ENCODE results near the gene KRTAP10-6.

The KRTAP10-6 gene

DNA sequence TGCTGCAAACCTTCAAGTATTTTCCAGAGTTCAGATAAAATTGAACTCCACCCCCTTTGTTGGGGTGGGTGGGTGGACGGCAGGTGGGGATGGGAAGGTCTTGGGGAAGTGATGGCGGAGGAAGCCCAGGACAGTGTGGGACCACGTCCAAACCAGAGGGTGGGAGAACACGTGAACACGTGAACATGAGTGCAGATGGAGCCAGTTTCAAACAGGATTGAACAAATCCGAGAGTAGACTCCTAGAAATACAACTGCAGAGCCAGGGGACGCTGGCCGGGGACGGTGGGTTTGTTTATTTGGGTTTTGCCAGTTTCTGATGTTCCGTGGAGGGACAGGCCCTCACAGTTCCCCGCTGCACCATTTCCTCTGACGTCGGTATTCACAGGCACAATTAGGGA, 43.9 kb downstream of the KRTAP10-6 start:
- H3K27me3 ChIP-seq (ENCODE audit: insufficient read depth, low read length) = no peaks in the 10 kb centered on the region
- H3K9me3 ChIP-seq (ENCODE audit: insufficient read depth, low read depth, low read length) = peaks cover 10% of the 10 kb centered on the region; the same call in 1 of the 2 replicates
- H3K4me1 ChIP-seq (ENCODE audit: insufficient read depth, low read length) = peaks cover 13% of the 10 kb centered on the region; the same call in 1 of the 2 replicates
- no peak overlapping the region for H3K4me3 ChIP-seq (ENCODE audit: low read length)
- peak overlapping the region; percentile 41 for H3K27ac ChIP-seq (ENCODE audit: low read length)
- H3K9ac ChIP-seq (ENCODE audit: low read depth, low read length) = peak overlapping the region; percentile 74; the same call in 1 of the 2 replicates
- H3K36me3 ChIP-seq (ENCODE audit: insufficient read depth, low read depth, low read length) = no peaks in the 10 kb centered on the region

GRCh38 chr21:44547656-44548331, 44.5 kb downstream of the KRTAP10-6 start:
- Histone ChIP-seq H3K9me3 (ENCODE audit: insufficient read depth, low read depth, low read length) (peaks cover 14% of the 10 kb centered on the region; the same call in 1 of the 2 replicates), H3K4me3 (ENCODE audit: low read length) (no peak overlapping the region), H3K36me3 (ENCODE audit: insufficient read depth, low read depth, low read length) (no peaks in the 10 kb centered on the region), H3K4me1 (ENCODE audit: insufficient read depth, low read length) (peaks cover 13% of the 10 kb centered on the region; the same call in 1 of the 2 replicates), H3K27me3 (ENCODE audit: insufficient read depth, low read length) (no peaks in the 10 kb centered on the region), H3K27ac (ENCODE audit: low read length) (no peak overlapping the region), H3K9ac (ENCODE audit: low read depth, low read length) (peak overlapping the region; percentile 22; the same call in 1 of the 2 replicates)

DNA sequence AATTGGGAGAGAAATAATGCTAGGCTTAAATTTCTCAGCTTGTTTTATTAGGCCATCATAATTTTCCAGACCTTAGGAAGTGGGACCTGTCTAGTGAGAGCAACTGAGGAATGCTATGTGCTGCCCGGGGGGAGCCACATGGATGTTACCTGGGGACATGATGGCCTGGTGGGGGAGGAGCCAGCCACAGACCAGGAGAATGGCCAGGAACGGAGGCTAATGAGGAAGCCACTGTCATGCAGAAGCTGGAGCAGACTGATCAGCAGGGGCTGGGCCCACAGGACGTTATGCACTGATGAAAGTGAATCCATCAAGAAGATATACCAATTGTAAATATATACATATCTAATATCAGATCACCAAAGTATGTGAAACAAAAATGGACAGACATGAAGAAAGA, 47.7 kb downstream of the KRTAP10-6 start:
- Histone ChIP-seq H3K9ac (ENCODE audit: low read depth, low read length) (no peak overlapping the region), H3K36me3 (ENCODE audit: insufficient read depth, low read depth, low read length) (no peaks in the 10 kb centered on the region), H3K4me3 (ENCODE audit: low read length) (no peak overlapping the region), H3K27me3 (ENCODE audit: insufficient read depth, low read length) (no peaks in the 10 kb centered on the region), H3K4me1 (ENCODE audit: insufficient read depth, low read length) (peaks cover 13% of the 10 kb centered on the region; the same call in 1 of the 2 replicates), H3K27ac (ENCODE audit: low read length) (no peak overlapping the region), H3K9me3 (ENCODE audit: insufficient read depth, low read depth, low read length) (peaks cover 23% of the 10 kb centered on the region; the same call in 1 of the 2 replicates)

DNA sequence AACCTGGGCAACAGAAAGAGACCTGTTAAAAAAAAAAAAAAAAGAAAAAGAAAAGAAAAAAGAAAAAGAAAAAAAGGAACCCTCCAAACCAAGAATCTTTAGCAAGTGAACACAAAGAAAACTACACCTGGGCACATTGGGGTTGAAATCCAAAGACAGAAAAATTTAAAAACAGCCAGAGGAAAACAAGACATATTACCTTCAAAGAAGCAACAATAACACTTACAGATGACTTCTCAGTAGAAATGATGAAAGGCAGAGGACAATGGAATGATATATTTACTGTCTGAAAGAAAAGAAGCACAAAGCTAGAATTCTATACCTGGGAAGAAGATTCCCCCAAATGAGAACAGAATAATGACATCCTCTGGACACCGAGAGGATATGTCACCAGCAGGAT, 49.6 kb downstream of the KRTAP10-6 start:
- Histone ChIP-seq H3K4me3 (ENCODE audit: low read length) (no peak overlapping the region), H3K4me1 (ENCODE audit: insufficient read depth, low read length) (peaks cover under 1% of the 10 kb centered on the region; the same call in 1 of the 2 replicates)

More for the DNA sequence above, 49.6 kb downstream of the KRTAP10-6 start:
- Histone ChIP-seq H3K9ac (ENCODE audit: low read depth, low read length) (no peak overlapping the region), H3K27me3 (ENCODE audit: insufficient read depth, low read length) (no peaks in the 10 kb centered on the region), H3K36me3 (ENCODE audit: insufficient read depth, low read depth, low read length) (no peaks in the 10 kb centered on the region), H3K9me3 (ENCODE audit: insufficient read depth, low read depth, low read length) (peaks cover 23% of the 10 kb centered on the region; the same call in 1 of the 2 replicates), H3K27ac (ENCODE audit: low read length) (no peak overlapping the region)

Data from iPS-20b (cell line).